Osteocyte (in vitro differentiated cells): ENCODE results near the gene SLC18A2. TPM values are rescaled to one million over a fixed set of nuclear protein-coding genes. Genes with fewer than 3 reads are reported as not detected.

ENCODE experiments used
- DNase-seq: peaks from one replicate; pipeline ENCODE4 v3.0.0; 2021; ENCODE audit warnings: mixed read lengths; ENCODE audit not compliant: unreplicated experiment; ENCODE audit errors: extremely low spot score
- H3K27ac Mint-ChIP-seq: one replicate; pipeline ENCODE4 v1.8.0; 2021; ENCODE audit warnings: mild to moderate bottlenecking, mixed read lengths; ENCODE audit not compliant: unreplicated experiment
- H3K27me3 Mint-ChIP-seq: one replicate; pipeline ENCODE4 v1.8.0; 2021; ENCODE audit warnings: mixed read lengths; ENCODE audit not compliant: unreplicated experiment
- H3K36me3 Mint-ChIP-seq: one replicate; pipeline ENCODE4 v1.8.0; 2021; ENCODE audit warnings: mixed read lengths; ENCODE audit not compliant: unreplicated experiment
- H3K4me1 Mint-ChIP-seq: one replicate; pipeline ENCODE4 v1.8.0; 2021; ENCODE audit warnings: mixed read lengths; ENCODE audit not compliant: unreplicated experiment
- H3K4me3 Mint-ChIP-seq: one replicate; pipeline ENCODE4 v1.8.0; 2021; ENCODE audit warnings: mild to moderate bottlenecking, moderate library complexity, mixed read lengths; ENCODE audit not compliant: unreplicated experiment
- H3K9me3 Mint-ChIP-seq: one replicate; pipeline ENCODE4 v1.8.0; 2021; ENCODE audit warnings: mixed read lengths; ENCODE audit not compliant: unreplicated experiment
- CTCF ChIP-seq: fragments of 200-600 bp; sonication (generic); IDR thresholded peaks from 2 replicates; pipeline ENCODE4 v1.5.0; 2021; ENCODE audit warnings: antibody characterized with exemption, mild to moderate bottlenecking, moderate library complexity
- total RNA-seq: library from RNA; stranded (reverse); gene quantifications from 2 replicates; pipeline ENCODE4 v1.2.1, GENCODE V29; 2021

Gene SLC18A2
- total RNA-seq, 1 donor from 2014 or later, result not detected

- no peak for DNase-seq
- no peak overlapping the region for H3K27ac Mint-ChIP-seq
- peaks cover 74% of the 10 kb centered on the region for H3K27me3 Mint-ChIP-seq
- TF ChIP-seq CTCF, result no peak
- peaks cover 2% of the 10 kb centered on the region for H3K36me3 Mint-ChIP-seq
- peaks cover 3% of the 10 kb centered on the region for H3K4me1 Mint-ChIP-seq
- H3K9me3 Mint-ChIP-seq, result no peaks in the 10 kb centered on the region
- H3K4me3 Mint-ChIP-seq, result no peak overlapping the region
Measured at GRCh38 chr10:117237401-117237991, 3.4 kb upstream of the SLC18A2 start.

DNA sequence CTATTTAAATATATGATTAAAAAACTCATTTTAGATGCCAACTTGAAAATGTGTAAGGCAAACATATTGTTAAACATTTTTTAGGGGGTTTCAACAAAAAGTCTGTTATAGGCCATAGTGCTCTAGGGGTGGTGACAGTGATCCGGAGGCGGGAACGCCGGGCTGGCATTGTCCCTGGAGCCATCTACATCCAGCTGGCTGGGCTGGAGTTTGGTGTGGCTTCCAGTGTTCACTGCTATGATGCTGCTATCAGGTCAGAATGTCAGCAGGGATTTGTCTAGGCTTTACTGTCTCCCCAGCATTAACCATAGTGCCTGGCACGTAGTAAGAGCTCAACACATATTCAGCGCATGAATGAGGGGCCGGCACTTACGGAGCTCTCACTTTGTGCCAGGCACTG lies 1.9 kb upstream of the SLC18A2 start:
- H3K4me1 Mint-ChIP-seq, result peaks cover 3% of the 10 kb centered on the region
- H3K27me3 Mint-ChIP-seq, result peaks cover 79% of the 10 kb centered on the region
- no peak overlapping the region for H3K27ac Mint-ChIP-seq
- no peak overlapping the region for H3K4me3 Mint-ChIP-seq
- no peak for TF ChIP-seq CTCF
- H3K36me3 Mint-ChIP-seq, result peaks cover 2% of the 10 kb centered on the region
- H3K9me3 Mint-ChIP-seq, result no peaks in the 10 kb centered on the region
- no peak for DNase-seq

GRCh38 chr10:117239721-117240620 lies 943 bp upstream of the SLC18A2 start:
- Mint-ChIP-seq H3K4me1 (peaks cover 3% of the 10 kb centered on the region), H3K27me3 (peaks cover 79% of the 10 kb centered on the region), H3K36me3 (peaks cover 2% of the 10 kb centered on the region), H3K27ac (no peak overlapping the region), H3K9me3 (no peaks in the 10 kb centered on the region), H3K4me3 (no peak overlapping the region)
- no peak for DNase-seq
- no peak for TF ChIP-seq CTCF

GRCh38 chr10:117241541-117242462 lies 888 bp downstream of the SLC18A2 start:
- H3K4me1 Mint-ChIP-seq, result peaks cover 3% of the 10 kb centered on the region
- no peak for TF ChIP-seq CTCF
- peaks cover 2% of the 10 kb centered on the region for H3K36me3 Mint-ChIP-seq
- H3K27me3 Mint-ChIP-seq, result peaks cover 78% of the 10 kb centered on the region
- no peak for DNase-seq
- no peak overlapping the region for H3K27ac Mint-ChIP-seq
- H3K9me3 Mint-ChIP-seq, result no peaks in the 10 kb centered on the region
- H3K4me3 Mint-ChIP-seq, result peak overlapping the region; percentile 28
